Measurements from ENCODE around the gene SYNE1.

DNA sequence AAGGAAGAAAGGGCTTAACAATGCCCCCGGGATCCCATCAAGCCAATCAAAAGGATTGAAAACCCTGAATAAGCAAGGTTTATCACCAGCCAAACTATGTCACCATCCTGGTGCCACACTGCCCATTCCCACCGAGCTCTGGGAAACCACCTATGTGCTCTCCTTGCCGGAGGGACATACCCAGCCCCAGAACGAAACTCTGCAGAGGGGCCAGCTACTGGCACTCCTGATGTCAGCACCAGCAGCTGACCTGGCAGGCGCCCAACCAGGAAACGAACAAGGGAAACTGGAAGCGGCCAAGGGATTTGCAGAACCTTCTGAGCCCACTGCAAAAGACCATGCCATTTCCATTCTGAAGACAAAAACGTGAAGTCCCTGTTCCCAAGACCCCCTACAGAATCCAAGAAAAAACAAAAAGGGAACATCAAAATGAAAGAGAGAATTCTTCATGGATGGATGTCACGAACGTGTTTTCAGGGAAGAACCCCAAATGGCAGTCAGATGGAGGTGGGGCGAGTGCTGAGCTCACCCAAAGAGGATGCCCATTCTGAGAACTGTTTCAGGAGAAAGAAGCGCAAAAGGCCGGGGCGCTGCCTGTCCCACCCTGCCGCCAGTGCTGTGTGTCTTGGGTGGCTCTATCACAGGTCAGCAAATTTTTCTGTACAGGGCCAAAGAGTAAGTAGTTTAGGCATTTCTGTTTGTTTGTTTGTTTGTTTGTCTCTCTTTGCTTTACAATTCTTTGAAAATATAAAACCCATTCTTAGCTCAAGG, 524.5 kb downstream of the SYNE1 start:
- TF ChIP-seq POLR2A (IDR thresholded peaks at IDR 0.05; ENCODE audit: low read length): no peak
- no peak for TF ChIP-seq GATA1 (IDR thresholded peaks at IDR 0.05; ENCODE audit: low read depth, low read length)

All from erythroblast (primary cell).